ENCODE measurements around the gene CACNG7. TPM values are rescaled to one million over a fixed set of nuclear protein-coding genes. Genes with fewer than 3 reads are reported as not detected.

Gene CACNG7
- total RNA-seq, 3 donors from 2014 or later: not detected

DNA sequence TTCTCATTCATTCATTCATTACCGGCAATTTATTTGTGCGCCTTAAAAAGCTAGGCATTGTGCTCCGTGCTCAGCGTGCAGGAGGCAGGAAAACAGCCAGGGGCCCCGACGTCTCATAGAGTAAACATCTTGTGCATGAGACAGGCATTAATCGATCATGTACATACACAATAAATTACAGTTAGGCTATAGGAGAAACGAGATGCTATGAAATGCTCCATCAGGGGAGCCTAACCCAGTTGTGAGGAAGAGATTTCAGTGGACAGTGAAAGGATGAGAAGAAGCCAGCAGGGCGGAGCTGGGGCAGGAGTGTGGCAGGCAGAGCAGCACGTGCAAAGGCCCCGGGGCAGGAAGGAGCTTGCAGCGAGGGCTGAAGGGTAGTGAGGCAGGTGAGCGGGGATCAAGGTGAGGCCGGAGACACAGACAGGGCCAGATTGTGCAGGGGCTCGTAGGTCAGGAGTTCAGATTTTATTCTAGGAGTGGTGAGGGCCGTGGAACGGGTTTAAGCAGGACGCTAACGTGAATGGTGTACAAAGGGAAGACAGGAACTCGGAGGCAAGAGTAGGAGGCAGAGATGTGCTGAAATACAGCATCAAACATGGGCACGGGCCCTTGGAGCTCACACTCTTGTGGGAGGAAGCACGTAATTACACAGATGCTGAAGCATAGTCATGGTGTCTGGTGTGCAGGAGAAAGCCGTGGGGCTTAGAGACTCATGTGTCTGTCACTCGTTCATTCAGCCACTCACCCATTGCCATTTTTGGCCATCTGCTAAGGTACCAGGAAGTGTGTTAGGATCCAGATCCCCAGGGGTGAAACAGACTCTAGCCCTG lies 74.6 kb downstream of the CACNG7 start:
- H3K9me3 ChIP-seq: peaks cover 0 to 4% of the 10 kb centered on the region in 2 donors
- H3K27ac ChIP-seq: no peak overlapping the region
- no peaks in the 10 kb centered on the region for H3K36me3 ChIP-seq
- no peaks in the 10 kb centered on the region for H3K4me1 ChIP-seq
- intact Hi-C loops (cut with DNase I; ENCODE audit: low total_unique reads): loop anchor here (10.0 kb wide), 1 partner anchor 1491 kb away; the partner anchor contains the start of gene ZNF628
- peaks cover 10 to 52% of the 10 kb centered on the region in 2 donors for H3K27me3 ChIP-seq
- H3K4me3 ChIP-seq: no peak overlapping the region
- TF ChIP-seq POLR2A (IDR thresholded peaks at IDR 0.05) (no peak), POLR2AphosphoS5 (IDR thresholded peaks at IDR 0.05) (no peak), CTCF (IDR thresholded peaks at IDR 0.05) (no peak)
- no peak for DNase-seq (ENCODE audit: low spot score in 2 of 2)

DNA sequence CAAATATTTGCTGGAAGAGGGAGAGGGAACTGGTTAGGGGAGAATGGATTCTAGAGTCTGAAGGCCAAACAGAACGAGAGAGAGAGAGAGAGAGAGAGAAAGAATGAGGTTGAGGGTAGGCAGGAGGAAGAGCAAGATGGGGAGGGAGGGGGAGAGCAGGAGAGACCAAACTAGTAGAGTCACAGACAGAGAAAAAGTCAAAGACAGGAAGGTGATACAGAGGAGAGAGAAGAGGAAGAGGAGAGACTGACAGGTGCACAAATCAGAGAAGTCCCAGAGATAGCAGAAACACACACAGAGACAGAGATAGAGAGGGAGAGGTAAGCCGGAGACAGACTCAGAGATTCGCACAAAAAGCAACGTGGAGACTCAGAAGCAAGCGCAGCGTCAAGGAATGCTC lies 76.8 kb downstream of the CACNG7 start:
- no peak for TF ChIP-seq CTCF (IDR thresholded peaks at IDR 0.05)
- no peak for TF ChIP-seq POLR2A (IDR thresholded peaks at IDR 0.05)
- TF ChIP-seq POLR2AphosphoS5 (IDR thresholded peaks at IDR 0.05): no peak
- H3K27me3 ChIP-seq: peaks cover 7 to 35% of the 10 kb centered on the region in 2 donors

DNA sequence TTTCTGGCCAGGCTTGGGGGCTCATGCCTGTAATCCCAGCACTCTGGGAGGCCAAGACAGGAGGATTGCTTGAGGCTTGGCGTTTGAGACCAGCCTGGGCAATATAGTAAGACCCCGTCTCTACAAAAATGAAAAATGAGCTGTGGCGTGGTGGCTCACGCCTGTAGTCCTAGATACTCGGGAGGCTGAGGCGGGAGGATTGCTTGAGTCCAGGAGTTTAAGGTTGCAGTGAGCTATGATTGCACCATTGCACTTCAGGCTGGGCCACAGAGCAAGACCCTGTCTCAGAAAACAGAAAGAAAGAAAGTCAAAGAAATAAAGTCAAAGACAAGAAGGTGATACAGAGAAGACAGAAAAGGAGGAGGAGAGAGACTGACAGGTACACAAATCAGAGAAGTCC lies 79.9 kb downstream of the CACNG7 start:
- Histone ChIP-seq H3K9me3 (no peaks in the 10 kb centered on the region), H3K4me1 (no peaks in the 10 kb centered on the region), H3K4me3 (no peak overlapping the region), H3K27ac (no peak overlapping the region), H3K36me3 (no peaks in the 10 kb centered on the region), H3K27me3 (peaks cover 0 to 32% of the 10 kb centered on the region in 2 donors)
- DNase-seq (ENCODE audit: low spot score in 2 of 2): no peak
- intact Hi-C loops (cut with DNase I; ENCODE audit: low total_unique reads): loop anchor here (1.0 to 10.0 kb wide), 2 partner anchors 10 to 1486 kb away; partner anchors contain the start of gene ZNF628
- TF ChIP-seq POLR2AphosphoS5 (IDR thresholded peaks at IDR 0.05) (no peak), POLR2A (IDR thresholded peaks at IDR 0.05) (no peak), CTCF (IDR thresholded peaks at IDR 0.05) (no peak)

More for the DNA sequence above, 76.8 kb downstream of the CACNG7 start:
- no peak overlapping the region for H3K27ac ChIP-seq
- peaks cover 0 to 4% of the 10 kb centered on the region in 2 donors for H3K9me3 ChIP-seq
- no peaks in the 10 kb centered on the region for H3K36me3 ChIP-seq
- DNase-seq (ENCODE audit: low spot score in 2 of 2): no peak
- intact Hi-C loops (cut with DNase I; ENCODE audit: low total_unique reads): loop anchor here (10.0 kb wide), 1 partner anchor 1489 kb away; the partner anchor contains the start of gene ZNF628
- H3K4me3 ChIP-seq: no peak overlapping the region
- no peaks in the 10 kb centered on the region for H3K4me1 ChIP-seq

DNA sequence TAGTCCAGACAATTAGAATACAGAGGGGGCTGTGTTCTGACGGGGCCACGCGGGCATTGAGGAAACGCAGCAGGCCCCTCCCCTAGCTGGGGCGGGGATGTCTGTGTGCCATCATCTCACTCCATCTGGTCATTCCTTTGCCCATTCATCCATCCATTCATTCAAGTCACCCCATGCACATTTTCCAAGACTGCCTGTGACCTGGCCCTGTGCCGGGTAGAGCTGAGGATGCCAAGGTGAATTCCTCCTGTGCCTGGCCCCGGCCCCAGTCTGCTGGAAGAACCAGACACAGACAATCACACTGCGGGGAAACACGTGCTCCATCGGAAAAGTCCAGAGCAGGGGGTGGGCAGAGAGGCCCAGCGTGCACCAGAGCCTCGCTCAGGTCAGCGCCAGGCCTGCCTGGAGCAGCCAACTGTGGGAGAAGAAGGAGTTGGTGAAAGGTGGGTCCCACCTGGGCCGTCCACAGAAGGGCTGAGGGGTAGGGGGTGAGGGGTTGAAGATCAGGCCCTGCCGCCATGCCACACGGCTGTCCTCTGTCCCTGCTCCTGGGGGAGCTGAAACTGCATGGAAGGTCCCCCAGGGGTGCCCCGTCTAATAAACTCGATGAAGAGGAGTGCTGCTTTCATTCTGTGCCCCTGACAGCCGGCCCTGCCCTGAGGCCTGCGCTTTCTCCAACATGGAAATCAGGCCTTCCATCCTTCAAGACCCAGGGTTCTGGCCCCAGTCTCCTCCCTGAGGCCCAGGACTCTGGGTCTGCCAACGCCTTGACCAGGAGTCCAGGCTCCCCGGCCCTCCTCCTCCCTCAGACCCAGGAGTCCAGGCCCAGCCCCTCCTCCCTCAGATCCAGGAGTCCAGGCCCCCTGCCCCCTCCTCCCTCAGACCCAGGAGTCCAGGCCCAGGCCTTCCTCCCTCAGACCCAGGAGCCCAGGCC lies 80.8 kb downstream of the CACNG7 start:
- H3K27me3 ChIP-seq: peaks cover 0 to 37% of the 10 kb centered on the region in 2 donors
- H3K4me3 ChIP-seq: no peak overlapping the region
- TF ChIP-seq CTCF (IDR thresholded peaks at IDR 0.05) (no peak), POLR2A (IDR thresholded peaks at IDR 0.05) (no peak), POLR2AphosphoS5 (IDR thresholded peaks at IDR 0.05) (no peak)
- H3K36me3 ChIP-seq: no peaks in the 10 kb centered on the region
- no peak for DNase-seq (ENCODE audit: low spot score in 2 of 2)
- H3K27ac ChIP-seq: no peak overlapping the region
- H3K4me1 ChIP-seq: no peaks in the 10 kb centered on the region
- intact Hi-C loops (cut with DNase I; ENCODE audit: low total_unique reads): loop anchor here (1.0 to 10.0 kb wide), 2 partner anchors 9 to 1485 kb away; partner anchors contain the start of gene ZNF628
- no peaks in the 10 kb centered on the region for H3K9me3 ChIP-seq
